Stomach (tissue), 4 donors: ENCODE results near the gene ZBTB22.

ENCODE experiments used
- EP300 ChIP-seq: sonication (generic); formaldehyde crosslinking; IDR thresholded peaks from one replicate; pipeline ENCODE4 v1.6.1; 2017; ENCODE audit warnings: antibody characterized with exemption
- POLR2A ChIP-seq, 4 donors: fragments of 450-650 bp; IDR thresholded peaks; one replicate each; pipeline ENCODE4 v1.6.1; 2016; ENCODE audit warnings: antibody characterized with exemption in 4 of 4, control low read depth in 2 of 4, mild to moderate bottlenecking in 1 of 4, moderate library complexity in 1 of 4
- POLR2AphosphoS5 ChIP-seq, 3 donors: sonication (generic); formaldehyde crosslinking; IDR thresholded peaks; one replicate each; pipeline ENCODE4 v1.6.1; 2016; ENCODE audit warnings: antibody characterized with exemption in 3 of 3
- TF ChIP-seq, protein P1 (sequence below), 7 experiments: fragments of 450-650 bp in 4 of 7; fragments of 200-600 bp in 3 of 7; sonication (generic) in 3 of 7; IDR thresholded peaks; one replicate each; pipeline ENCODE4 v1.5.1; 2016 to 2019; ENCODE audit warnings: antibody characterized with exemption in 7 of 7, control low read depth in 2 of 7, mild to moderate bottlenecking in 1 of 7

DNA sequence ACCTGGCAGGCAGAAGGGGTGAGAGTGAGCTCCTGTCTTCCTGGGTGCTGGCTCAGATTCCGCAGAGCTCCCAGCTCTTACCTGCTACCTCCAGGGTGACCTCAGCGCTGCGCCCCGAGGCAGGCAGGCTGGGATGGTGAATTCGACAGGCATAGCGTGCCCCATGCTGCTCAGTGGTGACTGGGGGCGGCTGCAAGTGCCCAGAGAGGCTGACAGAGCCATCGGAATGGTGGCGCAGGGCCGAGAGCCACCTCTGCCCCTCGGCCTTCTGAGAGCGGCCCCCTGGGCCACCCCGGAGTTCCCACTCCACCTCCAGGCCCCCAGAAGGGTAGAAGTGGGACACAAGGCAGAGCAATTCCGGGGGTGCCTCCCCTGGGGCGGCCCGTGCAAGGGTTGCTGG, 13.3 kb downstream of the ZBTB22 start:
- TF ChIP-seq, protein P1, sequence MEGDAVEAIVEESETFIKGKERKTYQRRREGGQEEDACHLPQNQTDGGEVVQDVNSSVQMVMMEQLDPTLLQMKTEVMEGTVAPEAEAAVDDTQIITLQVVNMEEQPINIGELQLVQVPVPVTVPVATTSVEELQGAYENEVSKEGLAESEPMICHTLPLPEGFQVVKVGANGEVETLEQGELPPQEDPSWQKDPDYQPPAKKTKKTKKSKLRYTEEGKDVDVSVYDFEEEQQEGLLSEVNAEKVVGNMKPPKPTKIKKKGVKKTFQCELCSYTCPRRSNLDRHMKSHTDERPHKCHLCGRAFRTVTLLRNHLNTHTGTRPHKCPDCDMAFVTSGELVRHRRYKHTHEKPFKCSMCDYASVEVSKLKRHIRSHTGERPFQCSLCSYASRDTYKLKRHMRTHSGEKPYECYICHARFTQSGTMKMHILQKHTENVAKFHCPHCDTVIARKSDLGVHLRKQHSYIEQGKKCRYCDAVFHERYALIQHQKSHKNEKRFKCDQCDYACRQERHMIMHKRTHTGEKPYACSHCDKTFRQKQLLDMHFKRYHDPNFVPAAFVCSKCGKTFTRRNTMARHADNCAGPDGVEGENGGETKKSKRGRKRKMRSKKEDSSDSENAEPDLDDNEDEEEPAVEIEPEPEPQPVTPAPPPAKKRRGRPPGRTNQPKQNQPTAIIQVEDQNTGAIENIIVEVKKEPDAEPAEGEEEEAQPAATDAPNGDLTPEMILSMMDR (IDR thresholded peaks at IDR 0.05), result no peak
- TF ChIP-seq POLR2AphosphoS5 (IDR thresholded peaks at IDR 0.05) (no peak), POLR2A (IDR thresholded peaks at IDR 0.05) (no peak), EP300 (no peak)
